ENCODE data around the gene JAK1.
"Not testable (repeated sequence)": the region's sequence is repeated elsewhere in the genome, so short reads cannot be mapped to it uniquely, and the experiment has no call there.

Gene JAK1

GRCh38 chr1:64950284-64950809, 16.0 kb downstream of the JAK1 start:
- DNase-seq (ENCODE audit: low spot score) = no peak

GRCh38 chr1:64948905-64949833, 17.2 kb downstream of the JAK1 start:
- DNase-seq (ENCODE audit: low spot score) = no peak

- DNase-seq (ENCODE audit: low spot score) = no peak
Observed at GRCh38 chr1:64948216-64948615, 18.1 kb downstream of the JAK1 start.

- DNase-seq (ENCODE audit: low spot score) = no peak
Observed at GRCh38 chr1:64946916-64947315, 19.4 kb downstream of the JAK1 start.

DNA sequence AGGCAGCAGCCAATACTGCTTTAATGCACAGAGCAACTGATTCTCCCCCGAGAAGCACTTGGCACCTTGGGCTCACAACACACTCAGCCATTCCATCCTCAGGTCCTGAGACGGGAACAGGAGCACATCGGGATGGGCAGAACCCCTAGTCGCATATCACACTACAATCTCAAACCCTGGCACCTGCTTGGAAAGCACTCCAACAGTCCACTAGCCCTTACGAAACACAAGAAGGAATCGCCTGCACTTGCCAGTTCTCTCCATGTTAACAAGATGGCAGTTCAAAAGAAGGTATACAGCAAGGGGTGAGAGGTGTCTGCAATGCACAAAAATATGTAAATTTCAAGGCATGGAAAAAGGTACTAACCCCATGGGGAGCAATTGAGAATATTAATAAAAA, 21.4 kb downstream of the JAK1 start:
- DNase-seq (ENCODE audit: low spot score) = no peak

DNA sequence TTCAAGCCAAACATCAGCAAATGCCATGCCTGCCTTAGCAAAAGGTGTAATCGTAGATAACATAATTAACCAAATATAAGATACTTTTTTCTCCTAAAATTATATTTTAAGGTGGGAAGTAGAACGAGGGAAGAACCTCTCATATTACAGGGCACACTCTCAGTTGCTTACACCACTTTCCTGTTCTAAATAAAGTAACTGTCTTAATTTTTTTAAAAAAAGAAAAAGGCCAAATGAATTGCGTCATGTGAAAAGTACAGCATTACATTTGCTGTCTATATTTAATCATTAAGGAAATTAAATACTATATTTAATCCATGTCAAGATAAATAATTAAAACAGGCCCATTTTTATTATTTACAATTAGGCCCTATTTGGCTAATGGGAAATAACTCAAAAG, 23.7 kb downstream of the JAK1 start:
- no peak for DNase-seq (ENCODE audit: low spot score)

GRCh38 chr1:64942118-64942517, 24.2 kb downstream of the JAK1 start:
- DNase-seq (ENCODE audit: low spot score) = no peak

GRCh38 chr1:64941461-64942117, 24.8 kb downstream of the JAK1 start:
- DNase-seq (ENCODE audit: low spot score) = no peak

GRCh38 chr1:64940025-64940424, 26.3 kb downstream of the JAK1 start:
- DNase-seq (ENCODE audit: low spot score) = no peak

DNA sequence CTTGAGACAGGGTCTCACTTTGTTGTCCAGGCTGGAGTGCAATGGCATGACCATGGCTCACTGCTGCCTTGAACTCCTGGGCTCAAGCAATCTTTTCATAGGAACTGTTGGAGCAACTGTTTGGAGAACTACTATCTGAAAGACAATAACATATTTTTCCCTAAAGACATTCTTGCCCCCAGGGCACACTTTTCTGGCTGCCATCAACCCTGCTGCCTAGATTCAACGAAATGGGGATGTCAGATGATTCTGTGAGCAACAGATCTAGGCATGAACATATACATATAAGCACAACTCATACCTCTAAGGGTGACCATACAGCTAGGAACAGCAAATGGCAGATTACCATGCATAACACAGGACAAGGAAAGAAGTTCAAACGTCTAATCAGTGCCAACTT, 27.4 kb downstream of the JAK1 start:
- no peak for DNase-seq (ENCODE audit: low spot score)

GRCh38 chr1:64936956-64937355, 29.4 kb downstream of the JAK1 start:
- no peak for DNase-seq (ENCODE audit: low spot score)

DNA sequence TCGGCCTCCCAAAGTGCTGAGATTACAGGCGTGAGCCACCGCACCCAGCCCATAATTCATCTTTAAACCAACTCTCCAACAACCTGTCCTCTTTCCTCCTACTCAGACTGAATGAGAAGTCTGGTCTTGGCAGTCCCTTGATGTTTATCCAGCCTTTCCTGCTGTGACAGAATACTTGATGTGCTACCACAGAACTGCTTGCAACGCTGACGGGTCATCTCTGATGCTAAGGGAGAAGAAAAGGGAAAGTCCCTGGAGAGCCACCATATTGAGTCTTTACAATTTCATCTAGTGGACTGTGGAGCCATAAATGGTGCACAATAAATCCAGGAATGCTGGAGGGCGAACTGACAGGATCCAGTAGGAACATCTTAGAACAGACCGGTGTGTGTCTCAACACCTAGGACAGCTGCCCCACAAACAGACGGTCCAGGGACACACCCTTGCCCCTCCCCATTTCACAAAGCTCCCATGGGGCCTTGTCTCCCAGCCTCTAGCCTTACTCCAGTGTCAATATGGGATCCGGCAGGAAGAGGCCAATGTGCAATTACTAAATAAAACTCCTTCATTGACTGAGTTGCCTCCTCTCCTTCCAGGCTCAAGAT, 30.7 kb downstream of the JAK1 start:
- no peak for DNase-seq (ENCODE audit: low spot score)

- no peak for DNase-seq (ENCODE audit: low spot score)
Observed at GRCh38 chr1:64934878-64935275, 31.5 kb downstream of the JAK1 start.

DNA sequence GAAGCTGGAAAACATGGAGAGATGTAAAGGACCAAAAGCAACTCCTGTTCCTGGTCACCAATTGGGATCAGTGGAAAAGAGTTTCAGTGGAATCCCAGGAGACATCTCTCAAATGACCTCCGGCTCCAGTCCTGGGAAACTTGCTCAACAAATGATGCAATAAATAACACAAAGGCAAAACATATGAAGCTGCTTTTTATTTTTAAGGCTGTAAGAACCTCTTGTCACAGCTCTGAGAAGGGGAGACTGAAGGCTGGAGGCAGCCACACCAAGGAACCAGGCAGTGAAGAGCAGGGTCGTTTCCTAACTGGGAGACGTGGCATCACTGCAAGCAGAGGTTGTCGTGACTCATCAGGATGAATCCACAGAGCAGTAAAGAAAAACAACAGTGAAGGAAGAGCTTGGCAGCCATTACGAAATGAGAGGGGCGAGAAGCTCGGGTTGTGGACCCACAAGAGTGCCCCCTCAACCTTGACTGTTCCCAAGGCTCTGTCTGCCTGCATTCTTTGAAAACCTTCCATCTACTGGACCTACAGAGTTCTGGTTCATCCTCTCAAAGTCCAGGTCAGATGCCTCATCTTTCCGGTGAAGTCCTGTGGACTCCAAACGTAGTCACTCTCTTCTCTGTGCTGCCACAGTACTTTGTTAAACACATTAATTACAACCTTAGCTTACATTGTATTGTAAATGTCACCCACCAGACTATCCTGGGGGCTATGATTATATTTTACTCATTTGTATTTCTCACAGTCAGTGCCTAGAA, 32.1 kb downstream of the JAK1 start:
- no peak for DNase-seq (ENCODE audit: low spot score)

DNA sequence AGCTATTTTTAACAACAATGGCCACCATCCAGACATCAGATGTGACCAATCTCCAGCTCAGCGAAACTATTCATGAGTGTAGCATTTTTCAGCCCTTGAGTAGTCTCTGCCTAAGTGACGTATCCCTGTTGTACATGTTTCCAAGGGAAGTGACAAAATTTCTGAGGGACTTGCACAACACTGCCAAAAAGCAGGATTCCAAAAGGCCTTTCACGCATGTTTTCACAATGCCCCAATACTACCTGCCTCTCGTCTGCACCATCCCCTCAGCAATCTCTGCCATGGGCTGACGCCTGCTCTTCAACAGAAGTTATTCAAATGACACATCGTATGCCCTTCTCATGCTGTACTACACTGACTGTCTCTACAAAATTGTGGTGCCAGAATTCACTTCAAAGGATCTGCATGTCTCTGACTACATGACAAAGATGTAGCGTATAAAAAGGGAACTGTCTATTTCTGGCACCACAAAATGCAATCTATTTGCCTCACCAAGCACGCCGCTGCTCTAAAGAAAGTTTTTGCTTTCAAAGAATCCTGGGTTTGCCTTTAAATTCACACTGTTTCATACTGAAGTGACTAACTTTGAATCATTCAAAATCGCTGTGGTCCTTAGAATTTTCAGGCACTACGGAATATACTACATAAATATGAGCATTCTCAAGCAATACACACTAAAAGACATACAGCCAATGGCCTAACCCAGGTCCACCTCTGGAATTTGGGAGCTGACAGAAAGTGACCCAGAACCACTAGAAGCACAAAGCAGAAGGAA, 32.9 kb downstream of the JAK1 start:
- DNase-seq (ENCODE audit: low spot score) = no peak

GRCh38 chr1:64932962-64933295, 33.4 kb downstream of the JAK1 start:
- no peak for DNase-seq (ENCODE audit: low spot score)

DNA sequence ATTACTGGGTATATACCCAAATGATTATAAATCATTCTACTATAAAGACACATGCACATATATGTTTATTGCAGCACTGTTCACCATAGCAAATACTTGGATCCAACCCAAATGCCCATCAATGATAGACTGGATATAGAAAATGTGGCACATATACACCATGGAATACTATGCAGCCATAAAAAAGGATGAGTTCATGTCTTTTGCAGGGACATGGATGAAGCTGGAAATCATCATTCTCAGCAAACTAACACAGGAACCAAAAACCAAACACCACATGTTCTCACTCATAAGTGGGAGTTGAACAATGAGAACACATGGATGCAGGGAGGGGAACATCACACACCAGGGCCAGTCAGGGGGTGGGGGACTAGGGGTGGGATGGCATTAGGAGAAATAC, 35.7 kb downstream of the JAK1 start:
- not testable (repeated sequence) for DNase-seq (ENCODE audit: low spot score)

- no peak for DNase-seq (ENCODE audit: low spot score)
Observed at GRCh38 chr1:64929221-64929620, 37.1 kb downstream of the JAK1 start.

DNA sequence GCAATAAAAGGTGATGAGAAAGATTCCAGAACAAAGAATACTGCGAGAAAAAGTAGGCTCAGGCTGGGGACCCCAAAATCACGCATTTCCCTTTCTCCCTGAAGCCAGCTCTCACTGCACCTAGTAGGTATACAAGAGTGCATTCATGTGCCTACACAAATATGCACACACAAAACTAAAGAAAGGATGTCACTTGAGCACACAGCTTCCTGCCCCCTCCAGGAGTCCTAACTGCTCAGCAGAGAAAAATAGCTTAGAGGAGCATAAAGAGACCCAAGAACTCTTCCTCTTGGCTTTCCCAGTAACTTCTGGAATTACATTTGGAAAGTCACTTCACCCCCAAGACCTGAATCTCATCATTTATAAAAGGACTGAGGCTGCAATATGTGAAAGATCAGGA, 38.0 kb downstream of the JAK1 start:
- DNase-seq (ENCODE audit: low spot score) = no peak

DNA sequence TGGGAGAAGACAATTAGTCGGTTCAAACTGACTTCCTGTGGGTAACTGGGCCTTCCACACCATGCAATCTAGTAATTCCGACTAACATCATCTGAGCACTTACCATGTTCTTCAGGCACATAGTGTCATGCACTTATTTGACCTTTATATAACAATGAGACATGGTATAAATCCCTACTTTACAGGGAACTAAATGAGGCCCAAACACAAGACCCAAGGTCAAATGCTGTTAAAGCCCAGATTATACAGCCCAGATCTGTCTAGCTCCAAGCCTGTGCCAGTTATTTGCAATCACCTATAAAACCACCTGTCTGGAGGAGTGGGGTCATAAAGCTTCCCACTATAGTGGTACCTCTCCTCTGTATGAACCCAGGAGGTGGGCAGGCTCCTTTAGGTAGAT, 40.8 kb downstream of the JAK1 start:
- DNase-seq (ENCODE audit: low spot score) = no peak

- no peak for DNase-seq (ENCODE audit: low spot score)
Observed at GRCh38 chr1:64923294-64923718, 43.0 kb downstream of the JAK1 start.
